OCI-LY1 (cell line): ENCODE results near the gene ZBTB7C.

Source experiments
- H2AFZ ChIP-seq: fragments of 200-600 bp; sonication (generic), shearing (Covaris generic); 2 replicates; pipeline ENCODE4 v1.6.0; 2014; ENCODE audit warnings: antibody characterized with exemption, mild to moderate bottlenecking, low read length
- H3F3A ChIP-seq: fragments of 200-600 bp; sonication (generic), shearing (Covaris generic); 2 replicates; pipeline ENCODE4 v1.6.0; 2014; ENCODE audit warnings: mild to moderate bottlenecking, antibody characterized with exemption, low read length, moderate library complexity; ENCODE audit not compliant: insufficient read depth
- H3K27ac ChIP-seq: fragments of 200-600 bp; sonication (generic); 2 replicates; pipeline ENCODE4 v1.5.1; 2014; ENCODE audit warnings: low read length, mixed run types, mild to moderate bottlenecking, low read depth; ENCODE audit not compliant: poor library complexity, severe bottlenecking
- H3K27me3 ChIP-seq: fragments of 200-600 bp; sonication (generic); 2 replicates; pipeline ENCODE4 v1.6.0; 2014; ENCODE audit warnings: antibody characterized with exemption, mild to moderate bottlenecking, low read length, moderate library complexity; ENCODE audit not compliant: insufficient read depth
- H3K36me3 ChIP-seq: fragments of 200-600 bp; sonication (generic); 2 replicates; pipeline ENCODE4 v1.6.1; 2014; ENCODE audit warnings: mild to moderate bottlenecking, antibody characterized with exemption, low read length, moderate library complexity, mixed read lengths; ENCODE audit not compliant: insufficient read depth
- H3K4me1 ChIP-seq: fragments of 200-600 bp; sonication (generic); 2 replicates; pipeline ENCODE4 v1.5.1; 2014; ENCODE audit warnings: mild to moderate bottlenecking, low read length, moderate library complexity; ENCODE audit not compliant: insufficient read depth, severe bottlenecking
- H3K4me2 ChIP-seq: fragments of 200-600 bp; sonication (generic), shearing (Covaris generic); 2 replicates; pipeline ENCODE4 v1.6.1; 2014; ENCODE audit warnings: low read length
- H3K4me3 ChIP-seq: fragments of 200-600 bp; sonication (generic); 2 replicates; pipeline ENCODE4 v1.5.1; 2014; ENCODE audit warnings: low read length, low read depth, mild to moderate bottlenecking, mixed read lengths; ENCODE audit not compliant: poor library complexity, severe bottlenecking
- H3K79me2 ChIP-seq: fragments of 200-600 bp; shearing (Covaris generic); 2 replicates; pipeline ENCODE4 v1.6.1; 2016; ENCODE audit warnings: mixed run types, low read length, mixed read lengths; ENCODE audit not compliant: insufficient read depth
- H3K9ac ChIP-seq: fragments of 200-600 bp; sonication (generic), shearing (Covaris generic); 2 replicates; pipeline ENCODE4 v1.6.1; 2014; ENCODE audit warnings: mild to moderate bottlenecking, low read length, mixed read lengths
- H3K9me2 ChIP-seq: fragments of 200-600 bp; sonication (generic), shearing (Covaris generic); 2 replicates; pipeline ENCODE4 v1.6.1; 2014; ENCODE audit warnings: low read depth, mild to moderate bottlenecking, low read length, mixed read lengths
- H3K9me3 ChIP-seq: fragments of 200-600 bp; shearing (Covaris generic); 2 replicates; pipeline ENCODE4 v1.6.1; 2014; ENCODE audit warnings: low read length, mixed read lengths
- H4K20me1 ChIP-seq: fragments of 200-600 bp; sonication (generic), shearing (Covaris generic); 2 replicates; pipeline ENCODE4 v1.6.0; 2016; ENCODE audit warnings: mild to moderate bottlenecking, low read length; ENCODE audit not compliant: insufficient read depth
- EZH2 ChIP-seq: fragments of 200-600 bp; sonication (generic), shearing (Covaris generic); IDR thresholded peaks from 2 replicates; pipeline ENCODE4 v1.8.0; 2017; ENCODE audit warnings: borderline replicate concordance, mixed run types, mild to moderate bottlenecking, antibody characterized with exemption, low read length, moderate library complexity, mixed read lengths
- TF ChIP-seq, protein P1 (sequence below): fragments of 200-600 bp; sonication (generic), shearing (Covaris generic); IDR thresholded peaks from 2 replicates; pipeline ENCODE4 v1.5.1; 2017; ENCODE audit warnings: mild to moderate bottlenecking, antibody characterized with exemption, low read length, moderate library complexity, mixed read lengths

The ZBTB7C gene

DNA sequence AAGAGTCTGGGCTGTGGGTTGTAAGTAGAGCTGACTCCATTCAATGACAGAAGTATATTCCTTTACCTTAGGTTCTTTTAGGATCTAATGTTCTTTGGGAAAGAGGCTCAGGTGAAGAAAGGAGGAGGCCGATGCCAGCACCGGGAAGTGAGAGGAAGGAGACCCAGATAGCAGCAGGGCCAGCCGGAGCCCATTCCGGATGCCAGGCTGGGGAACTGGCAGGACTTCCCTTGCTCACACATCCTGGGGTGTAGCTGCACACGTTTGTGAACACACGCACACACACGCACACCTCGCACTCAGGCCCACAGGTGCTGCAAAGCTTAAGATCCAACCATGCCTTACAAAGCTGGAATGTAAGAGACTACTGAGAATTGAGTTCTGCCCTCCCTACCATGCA is 383.0 kb downstream of the ZBTB7C start:
- Histone ChIP-seq H2AFZ (no peak overlapping the region), H3K79me2 (no peaks in the 10 kb centered on the region), H4K20me1 (no peaks in the 10 kb centered on the region), H3K27ac (no peak overlapping the region), H3K4me2 (no peak overlapping the region), H3K36me3 (no peaks in the 10 kb centered on the region), H3K9me2 (no peaks in the 10 kb centered on the region), H3K9me3 (no peaks in the 10 kb centered on the region), H3F3A (no peaks in the 10 kb centered on the region), H3K9ac (no peak overlapping the region), H3K4me3 (no peak overlapping the region), H3K27me3 (peaks cover 3% of the 10 kb centered on the region; the same call in 1 of the 2 replicates), H3K4me1 (no peaks in the 10 kb centered on the region)
- TF ChIP-seq, protein P1, sequence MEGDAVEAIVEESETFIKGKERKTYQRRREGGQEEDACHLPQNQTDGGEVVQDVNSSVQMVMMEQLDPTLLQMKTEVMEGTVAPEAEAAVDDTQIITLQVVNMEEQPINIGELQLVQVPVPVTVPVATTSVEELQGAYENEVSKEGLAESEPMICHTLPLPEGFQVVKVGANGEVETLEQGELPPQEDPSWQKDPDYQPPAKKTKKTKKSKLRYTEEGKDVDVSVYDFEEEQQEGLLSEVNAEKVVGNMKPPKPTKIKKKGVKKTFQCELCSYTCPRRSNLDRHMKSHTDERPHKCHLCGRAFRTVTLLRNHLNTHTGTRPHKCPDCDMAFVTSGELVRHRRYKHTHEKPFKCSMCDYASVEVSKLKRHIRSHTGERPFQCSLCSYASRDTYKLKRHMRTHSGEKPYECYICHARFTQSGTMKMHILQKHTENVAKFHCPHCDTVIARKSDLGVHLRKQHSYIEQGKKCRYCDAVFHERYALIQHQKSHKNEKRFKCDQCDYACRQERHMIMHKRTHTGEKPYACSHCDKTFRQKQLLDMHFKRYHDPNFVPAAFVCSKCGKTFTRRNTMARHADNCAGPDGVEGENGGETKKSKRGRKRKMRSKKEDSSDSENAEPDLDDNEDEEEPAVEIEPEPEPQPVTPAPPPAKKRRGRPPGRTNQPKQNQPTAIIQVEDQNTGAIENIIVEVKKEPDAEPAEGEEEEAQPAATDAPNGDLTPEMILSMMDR: no peak
- TF ChIP-seq EZH2: no peak

DNA sequence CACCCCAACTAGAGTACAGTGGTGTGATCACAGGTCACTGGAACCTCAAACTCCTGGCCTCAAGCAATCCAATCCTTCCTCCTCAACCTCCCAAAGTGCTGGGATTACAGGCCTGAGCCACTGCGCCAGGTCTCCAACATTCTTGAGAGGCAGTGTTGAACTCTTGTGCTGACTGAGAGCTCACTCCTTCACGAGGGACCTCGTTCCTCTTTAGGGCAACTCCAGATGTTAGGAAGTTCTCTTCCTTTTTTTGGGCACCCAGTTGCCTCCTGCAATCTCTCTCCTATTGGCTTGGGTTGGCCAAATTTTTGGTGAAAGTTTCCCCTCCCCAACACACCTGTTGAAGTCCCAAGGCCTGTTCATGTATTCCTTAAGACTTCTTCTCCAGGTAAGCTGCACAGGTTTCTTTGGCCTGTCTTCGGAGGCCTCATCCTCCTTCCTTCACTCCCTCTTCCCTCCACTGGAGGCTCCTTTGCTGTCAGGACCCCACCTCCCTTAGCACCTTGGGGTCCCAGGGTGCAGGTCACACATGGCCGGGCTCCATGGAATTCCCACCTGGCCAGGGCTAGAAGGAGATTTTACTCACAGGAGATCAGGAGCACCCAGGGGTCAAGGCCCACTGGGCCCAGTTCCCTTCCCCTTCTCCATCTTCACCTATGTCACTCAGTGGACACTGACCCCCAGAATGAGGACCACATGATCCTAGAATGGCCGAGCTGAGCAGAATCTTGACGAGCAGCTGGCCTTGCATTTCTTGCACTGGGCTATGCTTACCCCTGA is 384.1 kb downstream of the ZBTB7C start:
- Histone ChIP-seq H3K4me1 (no peaks in the 10 kb centered on the region), H3K9ac (no peak overlapping the region), H3F3A (no peaks in the 10 kb centered on the region), H3K4me2 (no peak overlapping the region), H4K20me1 (no peaks in the 10 kb centered on the region), H3K9me3 (no peaks in the 10 kb centered on the region), H3K36me3 (no peaks in the 10 kb centered on the region), H3K9me2 (no peaks in the 10 kb centered on the region), H2AFZ (no peak overlapping the region), H3K79me2 (no peaks in the 10 kb centered on the region), H3K27me3 (peaks cover 3% of the 10 kb centered on the region; the same call in 1 of the 2 replicates), H3K4me3 (no peak overlapping the region), H3K27ac (no peak overlapping the region)
- TF ChIP-seq, protein P1: no peak
- no peak for TF ChIP-seq EZH2

DNA sequence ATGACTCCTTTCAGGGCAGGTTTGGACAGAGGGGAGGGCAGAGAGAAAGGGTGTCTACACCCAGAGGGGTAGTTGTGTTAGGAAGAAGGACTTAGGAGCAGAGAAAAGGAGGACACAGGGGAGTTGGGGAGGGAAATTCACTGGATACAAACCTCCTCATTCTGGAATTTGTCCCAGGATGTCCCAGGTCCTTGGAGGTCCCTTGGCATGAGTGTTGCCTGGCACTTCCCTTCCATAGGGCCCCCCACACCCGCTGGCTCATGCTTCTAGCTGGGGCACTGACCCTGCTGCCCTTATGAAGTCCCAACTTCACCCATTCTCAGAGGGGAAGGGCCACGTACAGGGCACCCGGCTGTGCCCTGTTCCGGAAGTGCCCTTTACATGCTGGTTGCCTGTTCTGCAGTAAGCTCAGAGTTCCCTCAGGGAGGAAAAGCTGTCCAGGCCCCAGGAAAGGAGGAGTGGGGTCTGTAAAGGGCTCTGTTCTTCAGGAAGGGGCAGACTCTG is 385.1 kb downstream of the ZBTB7C start:
- no peaks in the 10 kb centered on the region for H3K9me2 ChIP-seq
- no peaks in the 10 kb centered on the region for H3K9me3 ChIP-seq
- H3K36me3 ChIP-seq: no peaks in the 10 kb centered on the region
- peaks cover 3% of the 10 kb centered on the region; the same call in 1 of the 2 replicates for H3K27me3 ChIP-seq
- no peaks in the 10 kb centered on the region for H4K20me1 ChIP-seq
- H3K79me2 ChIP-seq: no peaks in the 10 kb centered on the region
- no peak overlapping the region for H3K9ac ChIP-seq
- no peak overlapping the region for H3K4me2 ChIP-seq
- TF ChIP-seq, protein P1: no peak
- no peak for TF ChIP-seq EZH2
- no peaks in the 10 kb centered on the region for H3K4me1 ChIP-seq
- H3K4me3 ChIP-seq: no peak overlapping the region
- H3F3A ChIP-seq: no peaks in the 10 kb centered on the region
- no peak overlapping the region for H2AFZ ChIP-seq
- no peak overlapping the region for H3K27ac ChIP-seq
